B cell (primary cell): ENCODE results near the gene TMEM225. TPM values are rescaled to one million over a fixed set of nuclear protein-coding genes. Genes with fewer than 3 reads are reported as not detected.
"Not testable (repeated sequence)": the region's sequence is repeated elsewhere in the genome, so short reads cannot be mapped to it uniquely, and the experiment has no call there.

ENCODE experiments used
- ATAC-seq: fragments of 200-7000 bp; cut with Tn5 transposase; one replicate; pipeline ENCODE4 v1.10.0; 2021; ENCODE audit warnings: low read depth, mild to moderate bottlenecking, moderate number of reproducible peaks, moderate library complexity
- CTCF ChIA-PET: fragments of 350-600 bp; sonication (Branson Sonifier 250); formaldehyde crosslinking; loops from one replicate; lab custom pipeline; 2021; ENCODE audit warnings: antibody characterized with exemption, inconsistent platforms; lab: Charles Lee
- POLR2A ChIA-PET: fragments of 350-600 bp; sonication (Branson Sonifier 250); formaldehyde crosslinking; loops from one replicate; lab custom pipeline; 2021; ENCODE audit warnings: antibody characterized with exemption; lab: Charles Lee
- DNase-seq: peaks from one replicate; pipeline ENCODE4 v3.0.0; 2013
- H2AFZ ChIP-seq: 2 replicates; pipeline ENCODE4 v1.6.1; 2012; ENCODE audit warnings: mild to moderate bottlenecking, low read depth, low read length; ENCODE audit not compliant: insufficient read depth, poor library complexity, severe bottlenecking
- H3K27ac ChIP-seq, 2 donors: 1 replicate in 1 of 2; 2 replicates in 1 of 2; pipeline ENCODE4 v1.5.1; 2012 to 2013; ENCODE audit warnings: low read length in 2 of 2, mild to moderate bottlenecking in 2 of 2, moderate library complexity in 1 of 2
- H3K27me3 ChIP-seq, 4 experiments: fragments of 200-600 bp in 1 of 4; sonication (generic) in 1 of 4; replicated peaks in 1 of 4; 1 replicate in 2 of 4; 2 replicates in 2 of 4; pipeline versions ENCODE4 v1.6.1 to v1.7.0; 2013 to 2016; ENCODE audit warnings: low read length in 3 of 4, mild to moderate bottlenecking in 2 of 4, mixed read lengths in 1 of 4, moderate library complexity in 1 of 4; ENCODE audit not compliant: insufficient read depth in 4 of 4, control insufficient read depth in 3 of 4; ENCODE audit errors: control extremely low read depth in 1 of 4
- H3K36me3 ChIP-seq, 2 experiments: replicated peaks in 1 of 2; 1 replicate in 1 of 2; 2 replicates in 1 of 2; pipeline versions ENCODE4 v1.6.1 to v1.7.1; 2013; ENCODE audit warnings: low read length in 1 of 2; ENCODE audit not compliant: insufficient read depth in 2 of 2, control insufficient read depth in 1 of 2; ENCODE audit errors: control extremely low read depth in 1 of 2, extremely low read depth in 1 of 2
- H3K4me1 ChIP-seq, 2 donors: fragments of 200-600 bp in 1 of 2; sonication (generic) in 1 of 2; 1 replicate in 1 of 2; 2 replicates in 1 of 2; pipeline versions ENCODE4 v1.5.1 to v1.6.1; 2013 to 2017; ENCODE audit warnings: low read length in 2 of 2; ENCODE audit not compliant: control insufficient read depth in 2 of 2, insufficient read depth in 2 of 2
- H3K4me2 ChIP-seq: replicated peaks from 2 replicates; pipeline ENCODE3; 2012; ENCODE audit warnings: mild to moderate bottlenecking, low read depth, low read length; ENCODE audit not compliant: poor library complexity, severe bottlenecking
- H3K4me3 ChIP-seq, 5 experiments: fragments of 200-600 bp in 1 of 5; sonication (generic) in 1 of 5; 1 replicate in 3 of 5; 2 replicates in 2 of 5; pipeline versions ENCODE4 v1.5.1 to v1.7.0; 2011 to 2016; ENCODE audit warnings: low read length in 4 of 5, mild to moderate bottlenecking in 4 of 5, low read depth in 2 of 5, control low read depth in 1 of 5, moderate library complexity in 1 of 5; ENCODE audit not compliant: insufficient read depth in 1 of 5; ENCODE audit errors: control extremely low read depth in 1 of 5, extremely low read depth in 1 of 5
- H3K79me2 ChIP-seq: fragments of 200-600 bp; sonication (generic); one replicate; pipeline ENCODE4 v1.6.0; 2016; ENCODE audit warnings: low read length; ENCODE audit not compliant: control insufficient read depth, insufficient read depth
- H3K9ac ChIP-seq: fragments of 200-600 bp; sonication (generic); 2 replicates; pipeline ENCODE4 v1.6.1; 2017; ENCODE audit warnings: mild to moderate bottlenecking, low read length, moderate library complexity
- H3K9me3 ChIP-seq, 3 donors: one replicate each; pipeline versions ENCODE4 v1.6.1 to v1.7.1; 2013; ENCODE audit warnings: low read length in 2 of 3; ENCODE audit not compliant: control insufficient read depth in 2 of 3, insufficient read depth in 1 of 3; ENCODE audit errors: control extremely low read depth in 1 of 3
- H4K20me1 ChIP-seq: 2 replicates; pipeline ENCODE4 v1.6.0; 2012; ENCODE audit warnings: mild to moderate bottlenecking, low read length; ENCODE audit not compliant: insufficient read depth, control insufficient read depth, poor library complexity, severe bottlenecking
- H3K27ac Mint-ChIP-seq: one replicate; pipeline ENCODE4 v1.8.0; 2021; ENCODE audit warnings: mixed read lengths
- H3K27me3 Mint-ChIP-seq: one replicate; pipeline ENCODE4 v1.8.0; 2021; ENCODE audit warnings: mixed read lengths
- H3K4me1 Mint-ChIP-seq: one replicate; pipeline ENCODE4 v1.8.0; 2021; ENCODE audit warnings: mixed read lengths
- H3K4me3 Mint-ChIP-seq: one replicate; pipeline ENCODE4 v1.8.0; 2021; ENCODE audit warnings: mixed read lengths
- H3K9me3 Mint-ChIP-seq: one replicate; pipeline ENCODE4 v1.8.0; 2022; ENCODE audit warnings: mixed read lengths; ENCODE audit not compliant: insufficient read depth
- CTCF ChIP-seq: fragments of 200-600 bp; IDR thresholded peaks from one replicate; pipeline ENCODE4 v1.8.0; 2022; ENCODE audit warnings: antibody characterized with exemption, mild to moderate bottlenecking
- EZH2 ChIP-seq: IDR thresholded peaks from 2 replicates; pipeline ENCODE4 v1.6.1; 2012; ENCODE audit warnings: borderline replicate concordance, low read depth, mild to moderate bottlenecking, moderate library complexity, low read length; ENCODE audit not compliant: insufficient read depth, poor library complexity, severe bottlenecking
- WGBS: methylation state at CpG from one replicate; pipeline ENCODE4 v1.1.5; 2013; ENCODE audit warnings: missing lambda C conversion rate; ENCODE audit not compliant: insufficient coverage; 5-methylcytosine and 5-hydroxymethylcytosine counted together
- intact Hi-C: fragments of 100-400 bp; cut with micrococcal nuclease; formaldehyde crosslinking; loops from one replicate; pipeline ENCODE4 v1.10.0; 2022
- polyA plus RNA-seq: library from polyadenylated mRNA; depleted of rRNA; stranded (reverse); fragments of >200 nt; gene quantifications from 2 replicates; pipeline ENCODE4 v1.2.3, GENCODE V29; 2012
- total RNA-seq, 2 donors: library from RNA; stranded (reverse); fragments of 120-200 nt in 1 of 2; gene quantifications; 1 replicate in 1 of 2; 2 replicates in 1 of 2; pipeline versions ENCODE4 v1.2.3 to v1.2.4, GENCODE V29; 2013 to 2022

TMEM225 gene
- total and polyA plus RNA-seq, 2 donors (not counting 1 experiment from before 2014, with no cell fraction given), result not detected

DNA sequence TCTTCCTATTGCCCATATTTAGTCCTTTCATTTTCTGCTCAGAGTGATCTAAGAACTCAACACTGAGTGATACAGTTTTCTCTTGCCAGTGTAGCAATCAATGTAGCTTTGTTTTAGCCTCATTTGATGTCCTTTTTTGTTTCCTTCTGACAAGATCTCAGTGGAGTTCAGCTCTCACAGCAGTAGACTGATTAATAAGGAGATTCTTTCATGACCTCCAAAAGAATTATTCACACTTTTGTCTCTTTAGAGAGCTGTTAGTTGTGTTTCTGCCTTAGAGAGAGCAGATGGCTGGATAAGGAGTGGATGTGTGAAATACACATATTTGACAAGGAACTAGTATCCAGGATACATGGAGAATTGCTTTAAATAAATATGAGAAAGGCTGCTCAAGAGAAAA lies 6.6 kb upstream of the TMEM225 start:
- no peak overlapping the region for H3K4me3 ChIP-seq
- ChIA-PET POLR2A (no interaction called here), CTCF (no interaction called here)
- TF ChIP-seq EZH2 (no peak), CTCF (no peak)
- H3K9ac ChIP-seq, result no peak overlapping the region
- Mint-ChIP-seq H3K9me3 (no peaks in the 10 kb centered on the region), H3K27ac (no peak overlapping the region), H3K4me3 (no peak overlapping the region), H3K27me3 (peaks cover 6% of the 10 kb centered on the region), H3K4me1 (no peaks in the 10 kb centered on the region)
- intact Hi-C loops, result no loop called here
- no peak overlapping the region for H3K27ac ChIP-seq
- no peaks in the 10 kb centered on the region for H4K20me1 ChIP-seq
- H3K36me3 ChIP-seq, result no peaks in the 10 kb centered on the region
- no peaks in the 10 kb centered on the region for H3K9me3 ChIP-seq
- no peaks in the 10 kb centered on the region for H3K4me1 ChIP-seq
- H3K27me3 ChIP-seq, result no peaks in the 10 kb centered on the region
- no peak overlapping the region for H3K4me2 ChIP-seq
- H3K79me2 ChIP-seq, result no peaks in the 10 kb centered on the region
- ATAC-seq (no peak), DNase-seq (no peak)
- no peak overlapping the region for H2AFZ ChIP-seq

GRCh38 chr11:123880912-123881311 lies 4.6 kb downstream of the TMEM225 start:
- ChIA-PET CTCF (no interaction called here), POLR2A (no interaction called here)
- no peak for DNase-seq
- no peak overlapping the region for H3K4me2 ChIP-seq
- no peaks in the 10 kb centered on the region for H4K20me1 ChIP-seq
- no CpG with 5 or more reads among the region's 4 CpGs for WGBS
- H3K9me3 ChIP-seq, result peaks cover 0 to 2% (median 0%) of the 10 kb centered on the region in 3 donors
- no peak overlapping the region for H3K4me3 ChIP-seq
- H3K4me1 ChIP-seq, result no peaks in the 10 kb centered on the region
- no peaks in the 10 kb centered on the region for H3K36me3 ChIP-seq
- H3K27me3 ChIP-seq, result no peaks in the 10 kb centered on the region
- peaks cover 2% of the 10 kb centered on the region for H3K9me3 Mint-ChIP-seq
- intact Hi-C loops, result no loop called here
- no peaks in the 10 kb centered on the region for H3K4me1 Mint-ChIP-seq
- ATAC-seq, result no peak
- H2AFZ ChIP-seq, result no peak overlapping the region
- no peak overlapping the region for H3K27ac Mint-ChIP-seq
- no peak overlapping the region for H3K27ac ChIP-seq
- no peak for TF ChIP-seq EZH2
- no peak for TF ChIP-seq CTCF
- no peaks in the 10 kb centered on the region for H3K79me2 ChIP-seq
- H3K9ac ChIP-seq, result no peak overlapping the region
- no peak overlapping the region for H3K4me3 Mint-ChIP-seq
- H3K27me3 Mint-ChIP-seq, result no peaks in the 10 kb centered on the region

- H3K4me3 Mint-ChIP-seq, H3K4me2 ChIP-seq, CTCF ChIA-PET, H3K79me2 ChIP-seq, H3K27ac Mint-ChIP-seq, DNase-seq, POLR2A ChIA-PET, H3K36me3 ChIP-seq, H2AFZ ChIP-seq, H3K27ac ChIP-seq, ATAC-seq, H3K4me1 Mint-ChIP-seq, H3K9me3 Mint-ChIP-seq, H3K27me3 Mint-ChIP-seq, H4K20me1 ChIP-seq, H3K9ac ChIP-seq, H3K4me3 ChIP-seq, H3K4me1 ChIP-seq, H3K27me3 ChIP-seq, intact Hi-C loops, H3K9me3 ChIP-seq: not testable (repeated sequence)
- WGBS, result 87% methylated on average over 7 of the region's 9 CpGs
Measured at GRCh38 chr11:123867795-123868194, 17.7 kb downstream of the TMEM225 start.
